ENCODE results near the gene PPARG. TPM values are rescaled to one million over a fixed set of nuclear protein-coding genes. Genes with fewer than 3 reads are reported as not detected.

PPARG gene
- polyA plus RNA-seq, 1 of the 3 experiments (the other 2 are of a cell fraction) = 2.8 TPM

- no peak for TF ChIP-seq EZH2phosphoT487 (IDR thresholded peaks at IDR 0.05; ENCODE audit: borderline replicate concordance, low read depth)
- TF ChIP-seq RFX5 (IDR thresholded peaks at IDR 0.05; ENCODE audit: low read length) = no peak
- no peak for TF ChIP-seq YY1 (IDR thresholded peaks at IDR 0.05; ENCODE audit: low read depth)
- 0 out of 2 replicates have a peak, but pooled peaks have one; percentile 7 for TF ChIP-seq NFIC (IDR thresholded peaks at IDR 0.05; ENCODE audit: borderline replicate concordance)
- no peak for TF ChIP-seq SIN3A (IDR thresholded peaks at IDR 0.05; ENCODE audit: borderline replicate concordance, low read depth, low read length)
- 0 out of 4 replicates have a peak, but pooled peaks of 1 of the 2 experiments have one; percentile 18 for TF ChIP-seq EP300 (IDR thresholded peaks at IDR 0.05; ENCODE audit: borderline replicate concordance in 1 of 2, low read depth in 1 of 2, low read length in 1 of 2)
- no peak for TF ChIP-seq TEAD4 (IDR thresholded peaks at IDR 0.05; ENCODE audit: borderline replicate concordance, insufficient read depth)
- peak; percentile 43; the same call in 1 of the 2 replicates for TF ChIP-seq JUND (IDR thresholded peaks at IDR 0.05)
- TF ChIP-seq POLR2AphosphoS5 (IDR thresholded peaks at IDR 0.05; ENCODE audit: low read depth, low read length) = no peak
- TF ChIP-seq TCF12 (IDR thresholded peaks at IDR 0.05) = peak; percentile 38; the same call in 1 of the 2 replicates
- no peak for TF ChIP-seq FOXM1 (IDR thresholded peaks at IDR 0.05; ENCODE audit: low read depth)
These were observed 23.1 kb downstream of the PPARG start (continued) for GRCh38 chr3:12312010-12312409.

GRCh38 chr3:12313519-12313918 is 24.6 kb downstream of the PPARG start:
- DNase-seq = no peak
- Histone ChIP-seq H3K9ac (no peak overlapping the region), H3K27ac (ENCODE audit: low read depth in 2 of 2, low read length in 1 of 2) (no peak overlapping the region), H3K79me2 (ENCODE audit: insufficient read depth) (no peaks in the 10 kb centered on the region), H3K9me2 (no peaks in the 10 kb centered on the region), H3K4me3 (ENCODE audit: low read depth in 2 of 2, low read length in 1 of 2) (no peak overlapping the region), H2AFZ (ENCODE audit: low read depth) (no peak overlapping the region), H4K20me1 (ENCODE audit: insufficient read depth) (no peaks in the 10 kb centered on the region), H3K36me3 (replicated peaks in 1 of 2; ENCODE audit: control insufficient read depth in 1 of 2, insufficient read depth in 2 of 2, low read length in 1 of 2) (no peaks in the 10 kb centered on the region), H3K9me3 (no peaks in the 10 kb centered on the region), H3F3A (replicated peaks; ENCODE audit: insufficient read depth) (peaks cover 11% of the 10 kb centered on the region), H3K27me3 (ENCODE audit: insufficient read depth) (no peaks in the 10 kb centered on the region), H3K4me2 (no peak overlapping the region), H3K4me1 (ENCODE audit: control insufficient read depth in 1 of 2, insufficient read depth in 2 of 2, low read depth in 1 of 2, low read length in 1 of 2) (0 out of 4 replicates have a peak, but pooled peaks cover 0 to 4% of the 10 kb centered on the region in 2 experiments)
- ChIA-PET CTCF (interaction anchor here (1.1 to 1.3 kb wide), 2 partner anchors 37 to 167 kb away, joined by 3 to 4 read pairs; no protein-coding TSS in a partner anchor), POLR2A (no interaction called here)
- 86% methylated on average over 2 of the region's 2 CpGs for WGBS (ENCODE audit: low lambda C conversion rate)
- TF ChIP-seq SIN3A (IDR thresholded peaks at IDR 0.05; ENCODE audit: borderline replicate concordance, low read depth, low read length) (no peak), EP300 (IDR thresholded peaks at IDR 0.05; ENCODE audit: borderline replicate concordance in 1 of 2, low read depth in 1 of 2, low read length in 1 of 2) (no peak), PBX3 (IDR thresholded peaks at IDR 0.05) (no peak), MAX (IDR thresholded peaks at IDR 0.05; ENCODE audit: low read depth) (no peak), FOXJ3 (CRISPR knock-in tag; IDR thresholded peaks at IDR 0.05) (no peak), RCOR1 (IDR thresholded peaks at IDR 0.05; ENCODE audit: low read length) (no peak), CHD2 (IDR thresholded peaks at IDR 0.05; ENCODE audit: low read length, partially characterized antibody) (no peak), SMC3 (IDR thresholded peaks at IDR 0.05; ENCODE audit: low read depth, low read length) (no peak), YY1 (IDR thresholded peaks at IDR 0.05; ENCODE audit: low read depth) (no peak), FOSL2 (IDR thresholded peaks at IDR 0.05; ENCODE audit: borderline replicate concordance, low read depth) (no peak), POLR2AphosphoS5 (IDR thresholded peaks at IDR 0.05; ENCODE audit: low read depth, low read length) (no peak)

All from SK-N-SH (cell line).